Neuronal stem cell (in vitro differentiated cells): ENCODE measurements around the gene CTSW.
A peak's percentile ranks its signal among the peaks of the same experiment; 100 is the strongest.

Source experiments
- DNase-seq: peaks from one replicate; pipeline ENCODE4 v3.0.0-alpha.2; 2013; ENCODE audit warnings: low spot score
- H2AFZ ChIP-seq: one replicate; pipeline ENCODE4 v1.6.1; 2013; ENCODE audit warnings: mild to moderate bottlenecking, low read length, inconsistent platforms
- H2AK5ac ChIP-seq: 2 replicates; pipeline ENCODE4 v1.6.1; 2013; ENCODE audit warnings: low read depth, mild to moderate bottlenecking, inconsistent platforms, low read length, moderate library complexity, mixed read lengths
- H2BK120ac ChIP-seq: 2 replicates; pipeline ENCODE4 v1.6.1; 2013; ENCODE audit warnings: low read depth, mild to moderate bottlenecking, inconsistent platforms, low read length, moderate library complexity, mixed read lengths
- H2BK12ac ChIP-seq: one replicate; pipeline ENCODE4 v1.6.1; 2013; ENCODE audit warnings: low read length, inconsistent platforms
- H2BK15ac ChIP-seq: 2 replicates; pipeline ENCODE4 v1.6.1; 2013; ENCODE audit warnings: mild to moderate bottlenecking, low read length, inconsistent platforms, mixed read lengths
- H2BK5ac ChIP-seq: one replicate; pipeline ENCODE4 v1.6.1; 2013; ENCODE audit warnings: inconsistent platforms, mild to moderate bottlenecking, low read length, moderate library complexity
- H3K14ac ChIP-seq: one replicate; pipeline ENCODE4 v1.6.1; 2013; ENCODE audit warnings: low read length, inconsistent platforms
- H3K18ac ChIP-seq: 2 replicates; pipeline ENCODE4 v1.6.1; 2013; ENCODE audit warnings: low read length, inconsistent platforms
- H3K23ac ChIP-seq: 2 replicates; pipeline ENCODE4 v1.6.1; 2013; ENCODE audit warnings: low read depth, mild to moderate bottlenecking, mixed read lengths, low read length, inconsistent platforms; ENCODE audit not compliant: poor library complexity
- H3K27ac ChIP-seq: replicated peaks from 3 replicates; pipeline ENCODE4 v1.5.1; 2013; ENCODE audit warnings: low read length, inconsistent platforms
- H3K27me3 ChIP-seq, 3 experiments: 2 replicates each; pipeline ENCODE4 v1.6.1; 2013; ENCODE audit warnings: low read length in 3 of 3, mild to moderate bottlenecking in 2 of 3, inconsistent platforms in 1 of 3, low read depth in 1 of 3, mixed read lengths in 1 of 3, moderate library complexity in 1 of 3; ENCODE audit not compliant: control insufficient read depth in 3 of 3, insufficient read depth in 3 of 3
- H3K36me3 ChIP-seq, 2 donors: replicated peaks in 1 of 2; 2 replicates each; pipeline ENCODE4 v1.6.1; 2013; ENCODE audit warnings: low read length in 2 of 2; ENCODE audit not compliant: control insufficient read depth in 2 of 2, insufficient read depth in 2 of 2
- H3K4ac ChIP-seq: 2 replicates; pipeline ENCODE4 v1.6.1; 2013; ENCODE audit warnings: inconsistent platforms, mild to moderate bottlenecking, low read length, moderate library complexity
- H3K4me1 ChIP-seq, 2 donors: 1 replicate in 1 of 2; 2 replicates in 1 of 2; pipeline ENCODE4 v1.6.1; 2013; ENCODE audit warnings: low read length in 2 of 2, low read depth in 1 of 2; ENCODE audit not compliant: control insufficient read depth in 2 of 2, insufficient read depth in 1 of 2
- H3K4me2 ChIP-seq: one replicate; pipeline ENCODE4 v1.6.1; 2013; ENCODE audit warnings: mild to moderate bottlenecking, low read length, inconsistent platforms; ENCODE audit not compliant: insufficient read depth, poor library complexity, severe bottlenecking
- H3K4me3 ChIP-seq, 2 donors: 2 replicates each; pipeline ENCODE4 v1.5.1; 2013; ENCODE audit warnings: low read length in 2 of 2, mild to moderate bottlenecking in 2 of 2, inconsistent platforms in 1 of 2, moderate library complexity in 1 of 2
- H3K79me1 ChIP-seq: one replicate; pipeline ENCODE4 v1.6.1; 2013; ENCODE audit warnings: low read depth, mild to moderate bottlenecking, inconsistent platforms, low read length, moderate library complexity
- H3K9ac ChIP-seq: one replicate; pipeline ENCODE4 v1.6.1; 2013; ENCODE audit warnings: mild to moderate bottlenecking, low read depth, low read length, inconsistent platforms; ENCODE audit not compliant: poor library complexity
- H3K9me3 ChIP-seq, 2 donors: replicated peaks in 1 of 2; 2 replicates each; pipeline versions ENCODE3 to v1.6.1; 2013; ENCODE audit warnings: low read length in 2 of 2, mild to moderate bottlenecking in 2 of 2, inconsistent platforms in 1 of 2, low read depth in 1 of 2, mixed read lengths in 1 of 2, moderate library complexity in 1 of 2; ENCODE audit not compliant: control insufficient read depth in 2 of 2, insufficient read depth in 1 of 2
- H4K8ac ChIP-seq: one replicate; pipeline ENCODE4 v1.6.1; 2013; ENCODE audit warnings: low read depth, mild to moderate bottlenecking, inconsistent platforms, low read length, moderate library complexity
- H4K91ac ChIP-seq: one replicate; pipeline ENCODE4 v1.6.1; 2013; ENCODE audit warnings: low read length, low read depth, mild to moderate bottlenecking, inconsistent platforms; ENCODE audit not compliant: poor library complexity
- WGBS, 2 donors: extraction: QIAGEN DNeasy Blood & Tissue Kit; methylation state at CpG; one replicate each; pipeline ENCODE4 v1.1.7; 2013; ENCODE audit warnings: missing lambda C conversion rate in 2 of 2, mixed read lengths in 1 of 2; ENCODE audit not compliant: insufficient read length in 2 of 2, insufficient replicate concordance in 1 of 2; ENCODE audit errors: extremely low coverage in 2 of 2; 5-methylcytosine and 5-hydroxymethylcytosine counted together

CTSW gene

GRCh38 chr11:65921876-65922275, 42.2 kb downstream of the CTSW start:
- Histone ChIP-seq H3K9ac (no peak overlapping the region), H2BK120ac (no peak overlapping the region), H3K23ac (no peak overlapping the region), H3K4me1 (peaks cover 16 to 17% of the 10 kb centered on the region in 2 donors), H3K27ac (no peak overlapping the region), H3K27me3 (no peaks in the 10 kb centered on the region), H3K9me3 (no peaks in the 10 kb centered on the region), H4K8ac (no peak overlapping the region), H3K14ac (no peak overlapping the region), H3K79me1 (peaks cover 22% of the 10 kb centered on the region), H2AK5ac (peak overlapping the region; percentile 46), H3K4me3 (no peak overlapping the region), H3K18ac (no peak overlapping the region), H3K36me3 (peaks cover 21 to 43% of the 10 kb centered on the region in 2 donors), H2BK15ac (no peak overlapping the region), H2BK12ac (no peak overlapping the region), H2AFZ (no peak overlapping the region), H2BK5ac (no peak overlapping the region), H4K91ac (no peak overlapping the region), H3K4ac (no peak overlapping the region), H3K4me2 (no peak overlapping the region)
- no peak for DNase-seq
- no CpG with 5 or more reads among the region's 10 CpGs for whole genome bisulfite sequencing, 2 donors

DNA sequence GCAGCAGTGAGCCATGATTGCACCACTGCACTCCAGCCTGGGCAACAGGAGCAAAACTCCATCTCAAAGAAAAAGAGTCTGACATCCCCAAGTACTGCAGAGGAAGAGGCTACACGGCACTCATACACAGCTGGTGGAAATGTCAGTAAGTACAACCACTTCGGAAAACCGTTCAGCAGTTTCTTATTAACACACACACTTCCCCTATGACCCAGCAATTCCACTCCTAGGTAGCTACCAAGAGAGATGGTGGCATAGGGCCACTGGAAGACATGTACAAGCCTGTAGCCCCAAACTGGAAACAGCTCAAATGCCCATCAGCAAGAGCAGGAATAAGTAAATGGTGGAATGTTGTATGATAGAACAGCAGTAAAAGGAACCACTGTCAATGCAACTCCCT, 42.9 kb downstream of the CTSW start:
- H3K23ac ChIP-seq = no peak overlapping the region
- H4K8ac ChIP-seq = no peak overlapping the region
- H2AFZ ChIP-seq = no peak overlapping the region
- no peak overlapping the region for H2AK5ac ChIP-seq
- peaks cover 14 to 36% of the 10 kb centered on the region in 2 donors for H3K36me3 ChIP-seq
- no peaks in the 10 kb centered on the region for H3K9me3 ChIP-seq
- no peak overlapping the region for H2BK5ac ChIP-seq
- H4K91ac ChIP-seq = no peak overlapping the region
- no peak overlapping the region for H3K9ac ChIP-seq
- H3K4me2 ChIP-seq = no peak overlapping the region
- H2BK12ac ChIP-seq = no peak overlapping the region
- H3K4ac ChIP-seq = no peak overlapping the region
- no peak for DNase-seq
- H2BK15ac ChIP-seq = no peak overlapping the region
- peaks cover 15 to 16% of the 10 kb centered on the region in 2 donors for H3K4me1 ChIP-seq
- no peak overlapping the region for H3K14ac ChIP-seq
- H2BK120ac ChIP-seq = no peak overlapping the region
- peaks cover 21% of the 10 kb centered on the region for H3K79me1 ChIP-seq
- H3K18ac ChIP-seq = no peak overlapping the region
- H3K4me3 ChIP-seq = no peak overlapping the region
- H3K27me3 ChIP-seq = no peaks in the 10 kb centered on the region
- no peak overlapping the region for H3K27ac ChIP-seq
- no CpG with 5 or more reads among the region's 3 CpGs for WGBS, 2 donors

- H3K79me1 ChIP-seq = peaks cover 5% of the 10 kb centered on the region
- no peak overlapping the region for H2BK120ac ChIP-seq
- no peak overlapping the region for H3K23ac ChIP-seq
- H4K8ac ChIP-seq = no peak overlapping the region
- H2BK5ac ChIP-seq = no peak overlapping the region
- no peak overlapping the region for H3K18ac ChIP-seq
- no peak overlapping the region for H3K4ac ChIP-seq
- H3K27me3 ChIP-seq = no peaks in the 10 kb centered on the region
- no peak overlapping the region for H3K27ac ChIP-seq
- H3K9me3 ChIP-seq = no peaks in the 10 kb centered on the region
- H2AK5ac ChIP-seq = no peak overlapping the region
- no peak overlapping the region for H3K14ac ChIP-seq
- peak overlapping the region in 1 of 2 donors; percentile 64 for H3K4me3 ChIP-seq
- no peak overlapping the region for H2BK12ac ChIP-seq
- WGBS, 2 donors = no CpG with 5 or more reads among the region's 2 CpGs
- peaks cover 14 to 31% of the 10 kb centered on the region in 2 donors for H3K36me3 ChIP-seq
- H2AFZ ChIP-seq = no peak overlapping the region
- H3K4me2 ChIP-seq = no peak overlapping the region
- peaks cover 3 to 9% of the 10 kb centered on the region in 2 donors for H3K4me1 ChIP-seq
- no peak for DNase-seq
- H2BK15ac ChIP-seq = no peak overlapping the region
- H3K9ac ChIP-seq = no peak overlapping the region
- H4K91ac ChIP-seq = no peak overlapping the region
These were observed 45.8 kb downstream of the CTSW start for GRCh38 chr11:65925397-65925796.

DNA sequence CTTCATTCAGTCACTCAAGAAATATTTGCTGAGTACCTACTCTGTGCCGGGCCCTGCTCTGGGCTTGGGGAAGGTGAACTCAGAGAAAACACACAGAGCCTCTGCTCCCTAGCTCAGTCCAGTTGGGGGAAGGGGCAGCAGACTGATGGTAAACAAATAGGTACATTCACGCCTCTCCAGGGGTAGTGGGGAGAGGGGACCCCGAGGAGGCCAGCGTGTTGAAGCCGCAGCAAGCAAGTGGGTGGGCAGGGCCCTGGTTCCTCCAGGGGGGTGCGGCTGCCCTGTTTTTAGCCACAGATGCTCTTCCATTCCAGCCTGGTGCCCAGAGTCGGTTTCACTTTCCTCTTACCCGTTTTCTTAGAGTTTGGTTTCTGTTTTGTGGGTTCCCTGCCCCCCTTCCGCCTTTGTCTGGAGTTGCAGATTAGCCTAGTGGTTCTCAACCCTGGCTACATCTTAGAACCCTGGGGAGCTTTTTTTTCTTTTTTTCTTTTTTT, 48.3 kb downstream of the CTSW start:
- H3K9ac ChIP-seq = no peak overlapping the region
- H3K9me3 ChIP-seq = no peaks in the 10 kb centered on the region
- H2BK15ac ChIP-seq = no peak overlapping the region
- no peak overlapping the region for H3K14ac ChIP-seq
- peak overlapping the region; percentile 20 for H2AFZ ChIP-seq
- H2BK12ac ChIP-seq = no peak overlapping the region
- no peaks in the 10 kb centered on the region for H3K27me3 ChIP-seq
- H3K4me1 ChIP-seq = peaks cover 0 to 11% of the 10 kb centered on the region in 2 donors
- no peak overlapping the region for H3K18ac ChIP-seq
- no peak overlapping the region for H4K91ac ChIP-seq
- no peak overlapping the region for H4K8ac ChIP-seq
- H3K23ac ChIP-seq = no peak overlapping the region
- no CpG with 5 or more reads among the region's 9 CpGs for WGBS, 2 donors
- H2BK120ac ChIP-seq = no peak overlapping the region
- no peak overlapping the region for H3K4ac ChIP-seq
- no peak overlapping the region for H3K4me2 ChIP-seq
- peak overlapping the region; percentile 22 for H3K27ac ChIP-seq
- peaks cover 3 to 10% of the 10 kb centered on the region in 2 donors for H3K36me3 ChIP-seq
- H2BK5ac ChIP-seq = no peak overlapping the region
- peak overlapping the region; percentile 79 for H2AK5ac ChIP-seq
- H3K79me1 ChIP-seq = no peaks in the 10 kb centered on the region
- no peak for DNase-seq
- no peak overlapping the region for H3K4me3 ChIP-seq
